HepG2 (cell line): ENCODE measurements around the gene CDH2. TPM values are rescaled to one million over a fixed set of nuclear protein-coding genes. Genes with fewer than 3 reads are reported as not detected.

Experiments
- AKAP8 ChIP-seq: sonication (generic); formaldehyde crosslinking; IDR thresholded peaks from 2 replicates; pipeline ENCODE4 v1.5.1; 2020; ENCODE audit warnings: mild to moderate bottlenecking, missing genetic modification reagents
- ARID5B ChIP-seq: IDR thresholded peaks from 2 replicates; pipeline ENCODE4 v1.4.0; 2020; ENCODE audit warnings: mild to moderate bottlenecking, missing genetic modification reagents
- CENPX ChIP-seq: sonication (generic); formaldehyde crosslinking; IDR thresholded peaks from 2 replicates; pipeline ENCODE4 v1.9.0; 2021; ENCODE audit warnings: mild to moderate bottlenecking, missing genetic modification reagents, moderate library complexity
- GABPB1 ChIP-seq: IDR thresholded peaks from 2 replicates; pipeline ENCODE4 v1.6.1; 2016; ENCODE audit warnings: mild to moderate bottlenecking, missing genetic modification reagents, moderate library complexity, missing compliant biosample characterization
- KLF12 ChIP-seq: sonication (generic); formaldehyde crosslinking; IDR thresholded peaks from 2 replicates; pipeline ENCODE4 v1.4.0; 2020; ENCODE audit warnings: missing genetic modification reagents, borderline replicate concordance
- KMT2B ChIP-seq: IDR thresholded peaks from 2 replicates; pipeline ENCODE4 v1.6.1; 2016; ENCODE audit warnings: missing genetic modification reagents, missing compliant biosample characterization
- MED1 ChIP-seq: sonication (generic); formaldehyde crosslinking; IDR thresholded peaks from 2 replicates; pipeline ENCODE4 v1.4.0; 2020; ENCODE audit warnings: missing genetic modification reagents
- MXD4 ChIP-seq: IDR thresholded peaks from 2 replicates; pipeline ENCODE4 v1.6.1; 2016; ENCODE audit warnings: mild to moderate bottlenecking, missing biosample characterization, missing genetic modification reagents
- NFKB2 ChIP-seq: sonication (generic); formaldehyde crosslinking; IDR thresholded peaks from 2 replicates; pipeline ENCODE4 v1.4.0; 2020; ENCODE audit warnings: missing genetic modification reagents, borderline replicate concordance
- REST ChIP-seq, 2 experiments: IDR thresholded peaks; 2 replicates each; pipeline ENCODE4 v1.6.1; 2011 to 2012; ENCODE audit warnings: low read length in 2 of 2, borderline replicate concordance in 1 of 2, low read depth in 1 of 2, mild to moderate bottlenecking in 1 of 2, moderate library complexity in 1 of 2
- SMAD3 ChIP-seq: sonication (generic); formaldehyde crosslinking; IDR thresholded peaks from 2 replicates; pipeline ENCODE4 v1.4.0; 2020; ENCODE audit warnings: missing genetic modification reagents
- ZNF160 ChIP-seq: sonication (generic); formaldehyde crosslinking; IDR thresholded peaks from 2 replicates; pipeline ENCODE4 v1.8.0; 2022; ENCODE audit warnings: mild to moderate bottlenecking, inconsistent platforms, missing genetic modification reagents
- ZNF263 ChIP-seq: sonication (generic); formaldehyde crosslinking; IDR thresholded peaks from 2 replicates; pipeline ENCODE4 v1.4.0; 2020; ENCODE audit warnings: missing genetic modification reagents
- ZNF30 ChIP-seq: sonication (generic); formaldehyde crosslinking; IDR thresholded peaks from 2 replicates; pipeline ENCODE4 v1.5.0; 2020; ENCODE audit warnings: mild to moderate bottlenecking, missing genetic modification reagents
- ZNF367 ChIP-seq: sonication (generic); formaldehyde crosslinking; IDR thresholded peaks from 2 replicates; pipeline ENCODE4 v1.4.0; 2020; ENCODE audit warnings: missing genetic modification reagents, borderline replicate concordance
- polyA plus RNA-seq, 8 experiments: library from polyadenylated mRNA; depleted of rRNA in 3 of 8; stranded (reverse) in 7 of 8; unstranded in 1 of 8; fragments of >200 nt; fragmentation: Illumina TruSeq in 4 of 8; extraction: Trizol in 4 of 8; gene quantifications; 2 replicates each; pipeline versions ENCODE4 v1.2.1 to v1.2.3, GENCODE V29; 2011 to 2016; ENCODE audit warnings: low read depth in 4 of 8, missing spikeins in 1 of 8, mixed read lengths in 1 of 8; ENCODE audit not compliant: insufficient read depth in 1 of 8
- total RNA-seq, 5 experiments: library from RNA; depleted of rRNA; stranded (reverse); fragments of >200 nt; fragmentation: Illumina TruSeq; extraction: Trizol; gene quantifications; 2 replicates each; pipeline ENCODE4 v1.2.3, GENCODE V29; 2016; ENCODE audit warnings: low read depth in 1 of 5
- TF ChIP-seq, protein P1 (sequence below): sonication (generic); formaldehyde crosslinking; conservative IDR thresholded peaks from 2 replicates; pipeline ENCODE4 v1.4.0; 2020; ENCODE audit warnings: missing genetic modification reagents
- TF ChIP-seq, protein P2 (sequence below): IDR thresholded peaks from 2 replicates; pipeline ENCODE4 v1.6.1; 2016; ENCODE audit warnings: low read depth, control low read depth

The CDH2 gene
- total and polyA plus RNA-seq, 2 of the 13 experiments (the other 11 are each of a cell fraction or from before 2014, with no cell fraction given) = 18.6 to 36.1 TPM

DNA sequence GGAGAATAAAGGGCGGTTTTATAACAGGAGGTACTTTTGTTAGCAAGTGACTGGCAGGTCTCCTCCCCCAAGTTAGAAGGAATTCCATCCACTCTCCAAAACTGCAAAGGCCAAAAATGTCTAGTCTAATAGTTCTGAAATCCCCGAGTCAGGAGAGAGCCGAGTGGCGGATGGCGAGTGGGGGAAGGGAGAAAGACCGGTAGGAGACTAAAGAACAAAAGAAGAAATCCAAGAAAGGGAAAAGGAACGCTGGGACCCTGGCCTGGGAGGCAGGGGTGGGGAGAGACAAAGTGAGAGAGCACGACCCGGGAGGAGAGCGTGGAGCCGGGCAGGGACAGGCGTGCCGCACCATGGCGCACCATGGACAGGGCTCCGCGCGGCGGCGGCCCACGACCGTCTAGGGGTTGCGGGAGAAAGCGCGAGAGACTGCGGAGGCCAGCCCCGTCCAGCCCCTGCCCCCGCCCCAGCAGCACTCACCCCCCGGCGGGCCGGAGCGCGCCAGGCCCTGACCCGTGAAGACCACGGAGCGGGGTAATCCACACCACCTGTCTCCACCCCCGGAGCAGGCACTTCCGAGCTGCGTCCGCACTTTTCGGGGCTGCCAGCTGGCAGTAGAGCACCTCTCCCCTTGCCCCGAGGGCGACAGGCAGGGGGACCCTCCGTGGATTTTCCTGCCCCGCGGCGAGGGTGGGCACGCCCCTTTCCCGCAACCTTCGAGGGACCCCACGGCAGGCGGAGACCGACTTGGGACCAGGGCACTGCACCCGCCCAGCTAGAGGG is 1.6 kb downstream of the CDH2 start (continued):
- TF ChIP-seq ARID5B (CRISPR knock-in tag) (peak; percentile 25; the same call in 1 of the 2 replicates), ZNF367 (CRISPR knock-in tag) (no peak), KLF12 (0 out of 2 replicates have a peak, but pooled peaks have one; percentile 38), MXD4 (CRISPR knock-in tag) (0 out of 2 replicates have a peak, but pooled peaks have one; percentile 23), SMAD3 (CRISPR knock-in tag) (0 out of 2 replicates have a peak, but pooled peaks have one; percentile 49), AKAP8 (CRISPR knock-in tag) (peak; percentile 25; the same call in 1 of the 2 replicates), REST (IDR thresholded peaks at IDR 0.05; ENCODE audit: borderline replicate concordance in 1 of 2, low read depth in 1 of 2, low read length in 2 of 2) (peak; percentile 83 to 91), GABPB1 (0 out of 2 replicates have a peak, but pooled peaks have one; percentile 40), ZNF263 (CRISPR knock-in tag) (0 out of 2 replicates have a peak, but pooled peaks have one; percentile 17), MED1 (CRISPR knock-in tag) (0 out of 2 replicates have a peak, but pooled peaks have one; percentile 12), ZNF160 (0 out of 2 replicates have a peak, but pooled peaks have one; percentile 46), CENPX (CRISPR knock-in tag) (no peak), ZNF30 (CRISPR knock-in tag) (no peak), NFKB2 (CRISPR knock-in tag) (peak; percentile 63; the same call in 1 of the 2 replicates), KMT2B (CRISPR knock-in tag) (peak; percentile 45)
- TF ChIP-seq, protein P1, sequence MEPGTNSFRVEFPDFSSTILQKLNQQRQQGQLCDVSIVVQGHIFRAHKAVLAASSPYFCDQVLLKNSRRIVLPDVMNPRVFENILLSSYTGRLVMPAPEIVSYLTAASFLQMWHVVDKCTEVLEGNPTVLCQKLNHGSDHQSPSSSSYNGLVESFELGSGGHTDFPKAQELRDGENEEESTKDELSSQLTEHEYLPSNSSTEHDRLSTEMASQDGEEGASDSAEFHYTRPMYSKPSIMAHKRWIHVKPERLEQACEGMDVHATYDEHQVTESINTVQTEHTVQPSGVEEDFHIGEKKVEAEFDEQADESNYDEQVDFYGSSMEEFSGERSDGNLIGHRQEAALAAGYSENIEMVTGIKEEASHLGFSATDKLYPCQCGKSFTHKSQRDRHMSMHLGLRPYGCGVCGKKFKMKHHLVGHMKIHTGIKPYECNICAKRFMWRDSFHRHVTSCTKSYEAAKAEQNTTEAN (CRISPR knock-in tag) = 0 out of 2 replicates have a peak, but pooled peaks have one; percentile 5
- TF ChIP-seq, protein P2, sequence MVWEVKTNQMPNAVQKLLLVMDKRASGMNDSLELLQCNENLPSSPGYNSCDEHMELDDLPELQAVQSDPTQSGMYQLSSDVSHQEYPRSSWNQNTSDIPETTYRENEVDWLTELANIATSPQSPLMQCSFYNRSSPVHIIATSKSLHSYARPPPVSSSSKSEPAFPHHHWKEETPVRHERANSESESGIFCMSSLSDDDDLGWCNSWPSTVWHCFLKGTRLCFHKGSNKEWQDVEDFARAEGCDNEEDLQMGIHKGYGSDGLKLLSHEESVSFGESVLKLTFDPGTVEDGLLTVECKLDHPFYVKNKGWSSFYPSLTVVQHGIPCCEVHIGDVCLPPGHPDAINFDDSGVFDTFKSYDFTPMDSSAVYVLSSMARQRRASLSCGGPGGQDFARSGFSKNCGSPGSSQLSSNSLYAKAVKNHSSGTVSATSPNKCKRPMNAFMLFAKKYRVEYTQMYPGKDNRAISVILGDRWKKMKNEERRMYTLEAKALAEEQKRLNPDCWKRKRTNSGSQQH (CRISPR knock-in tag) = peak; percentile 71; the same call in 1 of the 2 replicates
